Erythroblast (primary cell): Measurements from ENCODE around the gene SCAMP2.

Source experiments
- GATA1 ChIP-seq: IDR thresholded peaks from 2 replicates; pipeline ENCODE4 v1.6.1; 2011; ENCODE audit warnings: low read depth, mild to moderate bottlenecking, control low read depth, low read length, moderate library complexity
- POLR2A ChIP-seq: IDR thresholded peaks from 2 replicates; pipeline ENCODE4 v1.6.1; 2011; ENCODE audit warnings: mild to moderate bottlenecking, low read length

DNA sequence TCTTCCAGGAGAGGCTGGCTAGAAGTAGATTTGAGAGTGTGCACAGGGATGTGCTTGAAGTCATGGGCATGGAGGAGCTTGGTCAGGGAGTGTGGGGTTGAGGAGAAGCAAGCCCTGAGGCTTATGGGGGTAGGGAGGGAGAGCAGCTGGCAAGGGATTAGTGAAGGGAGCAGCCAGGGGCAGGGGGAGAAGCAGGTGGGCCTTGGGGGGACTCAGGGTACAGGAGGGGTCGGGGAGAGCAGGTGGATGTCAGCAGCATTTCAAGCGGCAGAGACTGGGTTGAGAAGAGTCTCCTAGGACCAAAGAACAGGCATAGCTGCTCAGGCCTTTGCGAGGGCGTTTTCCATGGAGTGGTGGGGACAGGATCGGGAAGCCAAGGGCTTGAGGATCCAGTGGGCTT is 63.9 kb downstream of the SCAMP2 start:
- TF ChIP-seq POLR2A = no peak
- TF ChIP-seq GATA1 = no peak
